Calu3 (cell line): ENCODE measurements around the gene HCAR1. TPM values are rescaled to one million over a fixed set of nuclear protein-coding genes. Genes with fewer than 3 reads are reported as not detected.

Source experiments
- BruUV-seq: library from RNA; stranded (reverse); fragments of 400-500 nt; replicated peaks from 2 replicates; lab custom pipeline; 2021; lab: Mats Ljungman, UMichigan
- CTCF ChIA-PET: fragments of 300-600 bp; sonication (Branson Sonifier 250); formaldehyde crosslinking; loops from one replicate; lab custom pipeline; 2022; ENCODE audit warnings: antibody characterized with exemption; lab: Charles Lee
- DNase-seq: peaks from one replicate; pipeline ENCODE4 v3.0.0; 2022
- H3K27ac Mint-ChIP-seq: one replicate; pipeline ENCODE4 v1.8.0; 2022; ENCODE audit warnings: mixed read lengths; ENCODE audit not compliant: unreplicated experiment
- H3K27me3 Mint-ChIP-seq: one replicate; pipeline ENCODE4 v1.8.0; 2022; ENCODE audit warnings: mixed read lengths; ENCODE audit not compliant: unreplicated experiment
- H3K36me3 Mint-ChIP-seq: one replicate; pipeline ENCODE4 v1.8.0; 2022; ENCODE audit warnings: mild to moderate bottlenecking, moderate library complexity, mixed read lengths; ENCODE audit not compliant: insufficient read depth, unreplicated experiment
- H3K4me1 Mint-ChIP-seq: one replicate; pipeline ENCODE4 v1.8.0; 2022; ENCODE audit warnings: mild to moderate bottlenecking, low read depth, mixed read lengths; ENCODE audit not compliant: unreplicated experiment
- H3K4me3 Mint-ChIP-seq: one replicate; pipeline ENCODE4 v1.8.0; 2022; ENCODE audit warnings: mild to moderate bottlenecking, low read depth, moderate library complexity, mixed read lengths; ENCODE audit not compliant: unreplicated experiment
- H3K9me3 Mint-ChIP-seq: one replicate; pipeline ENCODE4 v1.8.0; 2022; ENCODE audit warnings: low read depth, mixed read lengths; ENCODE audit not compliant: unreplicated experiment
- intact Hi-C: fragments of 100-400 bp; cut with micrococcal nuclease; formaldehyde crosslinking; loops from one replicate; pipeline ENCODE4 v1.10.0; 2022; ENCODE audit not compliant: unreplicated experiment
- total RNA-seq: library from RNA; stranded (reverse); gene quantifications from 2 replicates; pipeline ENCODE4 v1.2.3, GENCODE V29; 2022
- TF ChIP-seq, protein P1 (sequence below): fragments of 200-600 bp; IDR thresholded peaks from one replicate; pipeline ENCODE4 v1.8.0; 2022; ENCODE audit warnings: antibody characterized with exemption; ENCODE audit not compliant: unreplicated experiment

HCAR1 gene
- total RNA-seq, 1 experiment from 2014 or later = 5.9 TPM

DNA sequence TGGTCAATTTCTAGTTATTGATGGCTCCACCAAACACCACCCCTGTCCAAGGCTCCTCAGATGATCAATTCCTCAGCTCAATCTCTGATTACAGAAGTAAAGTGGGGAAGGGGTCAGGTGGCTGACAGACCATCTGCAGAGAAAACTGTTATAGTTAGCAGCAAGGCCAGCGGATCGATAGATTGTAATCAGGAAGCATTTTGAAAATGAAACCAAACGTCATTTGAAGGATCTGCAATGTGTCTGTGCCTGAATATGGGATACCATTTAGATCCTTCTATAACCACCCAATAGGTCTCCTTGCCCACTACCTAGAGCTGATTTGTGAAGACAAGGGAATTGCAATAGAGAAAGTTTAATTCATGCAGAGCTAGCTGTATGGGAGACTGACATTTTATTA, 39.1 kb downstream of the HCAR1 start:
- CTCF ChIA-PET = interaction anchor here (1.4 kb wide), 1 partner anchor 9 kb away, joined by 3 read pairs; no protein-coding TSS in a partner anchor
- H3K4me3 Mint-ChIP-seq = no peak overlapping the region
- no TSS peak for BruUV-seq
- peaks cover 23% of the 10 kb centered on the region for H3K4me1 Mint-ChIP-seq
- no peak for DNase-seq
- TF ChIP-seq, protein P1, sequence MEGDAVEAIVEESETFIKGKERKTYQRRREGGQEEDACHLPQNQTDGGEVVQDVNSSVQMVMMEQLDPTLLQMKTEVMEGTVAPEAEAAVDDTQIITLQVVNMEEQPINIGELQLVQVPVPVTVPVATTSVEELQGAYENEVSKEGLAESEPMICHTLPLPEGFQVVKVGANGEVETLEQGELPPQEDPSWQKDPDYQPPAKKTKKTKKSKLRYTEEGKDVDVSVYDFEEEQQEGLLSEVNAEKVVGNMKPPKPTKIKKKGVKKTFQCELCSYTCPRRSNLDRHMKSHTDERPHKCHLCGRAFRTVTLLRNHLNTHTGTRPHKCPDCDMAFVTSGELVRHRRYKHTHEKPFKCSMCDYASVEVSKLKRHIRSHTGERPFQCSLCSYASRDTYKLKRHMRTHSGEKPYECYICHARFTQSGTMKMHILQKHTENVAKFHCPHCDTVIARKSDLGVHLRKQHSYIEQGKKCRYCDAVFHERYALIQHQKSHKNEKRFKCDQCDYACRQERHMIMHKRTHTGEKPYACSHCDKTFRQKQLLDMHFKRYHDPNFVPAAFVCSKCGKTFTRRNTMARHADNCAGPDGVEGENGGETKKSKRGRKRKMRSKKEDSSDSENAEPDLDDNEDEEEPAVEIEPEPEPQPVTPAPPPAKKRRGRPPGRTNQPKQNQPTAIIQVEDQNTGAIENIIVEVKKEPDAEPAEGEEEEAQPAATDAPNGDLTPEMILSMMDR = no peak
- H3K27ac Mint-ChIP-seq = no peak overlapping the region
- H3K9me3 Mint-ChIP-seq = no peaks in the 10 kb centered on the region
- intact Hi-C loops = no loop called here
- H3K36me3 Mint-ChIP-seq = peaks cover 3% of the 10 kb centered on the region
- H3K27me3 Mint-ChIP-seq = no peaks in the 10 kb centered on the region

- TF ChIP-seq, protein P1 = no peak
- H3K27ac Mint-ChIP-seq = no peak overlapping the region
- H3K4me1 Mint-ChIP-seq = peaks cover 11% of the 10 kb centered on the region
- no peak for DNase-seq
- no TSS peak for BruUV-seq
- intact Hi-C loops = no loop called here
- CTCF ChIA-PET = no interaction called here
- H3K9me3 Mint-ChIP-seq = no peaks in the 10 kb centered on the region
- no peak overlapping the region for H3K4me3 Mint-ChIP-seq
- H3K36me3 Mint-ChIP-seq = peaks cover 3% of the 10 kb centered on the region
- no peaks in the 10 kb centered on the region for H3K27me3 Mint-ChIP-seq
These were observed 42.4 kb downstream of the HCAR1 start for GRCh38 chr12:122688291-122688690.

GRCh38 chr12:122687086-122687485, 43.6 kb downstream of the HCAR1 start:
- CTCF ChIA-PET = no interaction called here
- no TSS peak for BruUV-seq
- TF ChIP-seq, protein P1 = no peak
- Mint-ChIP-seq H3K4me1 (no peaks in the 10 kb centered on the region), H3K9me3 (no peaks in the 10 kb centered on the region), H3K36me3 (peaks cover 3% of the 10 kb centered on the region), H3K4me3 (no peak overlapping the region), H3K27ac (no peak overlapping the region), H3K27me3 (no peaks in the 10 kb centered on the region)
- DNase-seq = peak; percentile 20
- intact Hi-C loops = no loop called here

- intact Hi-C loops = no loop called here
- no peak overlapping the region for H3K4me3 Mint-ChIP-seq
- H3K9me3 Mint-ChIP-seq = no peaks in the 10 kb centered on the region
- TF ChIP-seq, protein P1 = no peak
- DNase-seq = no peak
- H3K4me1 Mint-ChIP-seq = no peaks in the 10 kb centered on the region
- H3K36me3 Mint-ChIP-seq = peaks cover 3% of the 10 kb centered on the region
- no TSS peak for BruUV-seq
- CTCF ChIA-PET = no interaction called here
- no peak overlapping the region for H3K27ac Mint-ChIP-seq
- H3K27me3 Mint-ChIP-seq = no peaks in the 10 kb centered on the region
These were observed 44.1 kb downstream of the HCAR1 start for GRCh38 chr12:122686538-122686937.
